H1 (cell line): ENCODE results near the gene KCNIP2. TPM values are rescaled to one million over a fixed set of nuclear protein-coding genes. Genes with fewer than 3 reads are reported as not detected.

Experiments used
- CBX5 ChIP-seq: fragments of 300-800, 300-1000 bp; sonication (generic); IDR thresholded peaks from 2 replicates; pipeline ENCODE4 v1.7.1; 2016; ENCODE audit warnings: antibody characterized with exemption, low read length, low read depth
- CHD7 ChIP-seq: fragments of 300-600 bp; sonication (generic); IDR thresholded peaks from 2 replicates; pipeline ENCODE4 v1.7.1; 2012; ENCODE audit warnings: low read length, moderate library complexity, mild to moderate bottlenecking, inconsistent platforms; ENCODE audit not compliant: insufficient replicate concordance
- JUND ChIP-seq: IDR thresholded peaks from 2 replicates; pipeline ENCODE4 v1.6.1; 2011; ENCODE audit warnings: mild to moderate bottlenecking, improper control_type of control experiment, low read length
- POU5F1 ChIP-seq: IDR thresholded peaks from 2 replicates; pipeline ENCODE4 v1.6.1; 2011; ENCODE audit warnings: low read depth, mild to moderate bottlenecking, low read length, moderate library complexity
- TBP ChIP-seq: IDR thresholded peaks from 2 replicates; pipeline ENCODE4 v1.6.1; 2011; ENCODE audit warnings: low read depth, low read length, improper control_type of control experiment
- TEAD4 ChIP-seq: IDR thresholded peaks from 2 replicates; pipeline ENCODE4 v1.6.1; 2012; ENCODE audit warnings: low read depth, low read length, inconsistent platforms, mixed read lengths
- polyA plus RNA-seq, 7 experiments: library from polyadenylated mRNA; depleted of rRNA in 3 of 7; stranded (reverse) in 5 of 7; unstranded in 2 of 7; fragments of >200 nt in 5 of 7; fragments of 200-250 nt in 2 of 7; gene quantifications; 1 replicate in 5 of 7; 2 replicates in 1 of 7; 4 replicates in 1 of 7; pipeline versions ENCODE4 v1.2.1 to v1.2.3, GENCODE V29; 2011 to 2013; ENCODE audit warnings: missing spikeins in 2 of 7, mixed read lengths in 2 of 7
- total RNA-seq: library from RNA; stranded (reverse); fragmentation: NEBNext Ultra II Directional; extraction: Animal tissue kit (Norgen Biotek cat#: 25700); gene quantifications from 2 replicates; pipeline ENCODE4 v1.2.1, GENCODE V29; 2021

The KCNIP2 gene
- total and polyA plus RNA-seq, 2 of the 8 experiments (the other 6 are each of a cell fraction or from before 2014, with no cell fraction given), result 2.7 to 6.0 TPM

GRCh38 chr10:101797403-101798059 lies 46.1 kb downstream of the KCNIP2 start (continued):
- TF ChIP-seq CHD7 (no peak), CBX5 (no peak), TEAD4 (no peak), JUND (no peak), POU5F1 (no peak), TBP (no peak)
- TF ChIP-seq, all 59 proteins: peak for 0
